ENCODE data around the gene OCA2.

The OCA2 gene

GRCh38 chr15:28096411-28096669 is 2.8 kb downstream of the OCA2 start:
- Histone ChIP-seq H3K4me3 (replicated peaks; ENCODE audit: insufficient read depth, low read length) (peak overlapping the region; percentile 23), H3K27ac (replicated peaks) (no peak overlapping the region), H3K27me3 (ENCODE audit: insufficient read depth, poor library complexity, severe bottlenecking) (peaks cover 59% of the 10 kb centered on the region)
- DNase-seq (ENCODE audit: low read depth in 1 of 2, low spot score in 1 of 2): no peak
- TF ChIP-seq SPI1 (IDR thresholded peaks at IDR 0.05; ENCODE audit: borderline replicate concordance, low read depth) (no peak), GABPA (IDR thresholded peaks at IDR 0.05; ENCODE audit: low read depth) (no peak), CTCF (IDR thresholded peaks at IDR 0.05; ENCODE audit: insufficient read depth, low read length) (no peak), POLR2AphosphoS5 (IDR thresholded peaks at IDR 0.05; ENCODE audit: low read depth) (no peak)
- TF ChIP-seq, protein P1, sequence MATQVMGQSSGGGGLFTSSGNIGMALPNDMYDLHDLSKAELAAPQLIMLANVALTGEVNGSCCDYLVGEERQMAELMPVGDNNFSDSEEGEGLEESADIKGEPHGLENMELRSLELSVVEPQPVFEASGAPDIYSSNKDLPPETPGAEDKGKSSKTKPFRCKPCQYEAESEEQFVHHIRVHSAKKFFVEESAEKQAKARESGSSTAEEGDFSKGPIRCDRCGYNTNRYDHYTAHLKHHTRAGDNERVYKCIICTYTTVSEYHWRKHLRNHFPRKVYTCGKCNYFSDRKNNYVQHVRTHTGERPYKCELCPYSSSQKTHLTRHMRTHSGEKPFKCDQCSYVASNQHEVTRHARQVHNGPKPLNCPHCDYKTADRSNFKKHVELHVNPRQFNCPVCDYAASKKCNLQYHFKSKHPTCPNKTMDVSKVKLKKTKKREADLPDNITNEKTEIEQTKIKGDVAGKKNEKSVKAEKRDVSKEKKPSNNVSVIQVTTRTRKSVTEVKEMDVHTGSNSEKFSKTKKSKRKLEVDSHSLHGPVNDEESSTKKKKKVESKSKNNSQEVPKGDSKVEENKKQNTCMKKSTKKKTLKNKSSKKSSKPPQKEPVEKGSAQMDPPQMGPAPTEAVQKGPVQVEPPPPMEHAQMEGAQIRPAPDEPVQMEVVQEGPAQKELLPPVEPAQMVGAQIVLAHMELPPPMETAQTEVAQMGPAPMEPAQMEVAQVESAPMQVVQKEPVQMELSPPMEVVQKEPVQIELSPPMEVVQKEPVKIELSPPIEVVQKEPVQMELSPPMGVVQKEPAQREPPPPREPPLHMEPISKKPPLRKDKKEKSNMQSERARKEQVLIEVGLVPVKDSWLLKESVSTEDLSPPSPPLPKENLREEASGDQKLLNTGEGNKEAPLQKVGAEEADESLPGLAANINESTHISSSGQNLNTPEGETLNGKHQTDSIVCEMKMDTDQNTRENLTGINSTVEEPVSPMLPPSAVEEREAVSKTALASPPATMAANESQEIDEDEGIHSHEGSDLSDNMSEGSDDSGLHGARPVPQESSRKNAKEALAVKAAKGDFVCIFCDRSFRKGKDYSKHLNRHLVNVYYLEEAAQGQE (IDR thresholded peaks at IDR 0.05; ENCODE audit: insufficient replicate concordance, low read depth): no peak

- Histone ChIP-seq H3K27me3 (ENCODE audit: insufficient read depth, poor library complexity, severe bottlenecking) (peaks cover 57% of the 10 kb centered on the region), H3K27ac (replicated peaks) (no peak overlapping the region), H3K4me3 (replicated peaks; ENCODE audit: insufficient read depth, low read length) (no peak overlapping the region)
- TF ChIP-seq POLR2AphosphoS5 (IDR thresholded peaks at IDR 0.05; ENCODE audit: low read depth) (no peak), SPI1 (IDR thresholded peaks at IDR 0.05; ENCODE audit: borderline replicate concordance, low read depth) (no peak), GABPA (IDR thresholded peaks at IDR 0.05; ENCODE audit: low read depth) (no peak), CTCF (IDR thresholded peaks at IDR 0.05; ENCODE audit: insufficient read depth, low read length) (no peak)
- TF ChIP-seq, protein P1 (IDR thresholded peaks at IDR 0.05; ENCODE audit: insufficient replicate concordance, low read depth): no peak
- no peak for DNase-seq (ENCODE audit: low read depth in 1 of 2, low spot score in 1 of 2)
Observed at GRCh38 chr15:28094732-28095521, 4.2 kb downstream of the OCA2 start.

GRCh38 chr15:28093752-28094535 is 5.2 kb downstream of the OCA2 start:
- TF ChIP-seq CTCF (IDR thresholded peaks at IDR 0.05; ENCODE audit: insufficient read depth, low read length): no peak
- no peak for TF ChIP-seq POLR2AphosphoS5 (IDR thresholded peaks at IDR 0.05; ENCODE audit: low read depth)
- TF ChIP-seq, protein P1 (IDR thresholded peaks at IDR 0.05; ENCODE audit: insufficient replicate concordance, low read depth): no peak
- TF ChIP-seq GABPA (IDR thresholded peaks at IDR 0.05; ENCODE audit: low read depth): no peak
- no peak for TF ChIP-seq SPI1 (IDR thresholded peaks at IDR 0.05; ENCODE audit: borderline replicate concordance, low read depth)
- no peak overlapping the region for H3K27ac ChIP-seq (replicated peaks)
- no peak overlapping the region for H3K4me3 ChIP-seq (replicated peaks; ENCODE audit: insufficient read depth, low read length)
- DNase-seq (ENCODE audit: low read depth in 1 of 2, low spot score in 1 of 2): no peak
- H3K27me3 ChIP-seq (ENCODE audit: insufficient read depth, poor library complexity, severe bottlenecking): peaks cover 50% of the 10 kb centered on the region

All from HL-60 (cell line).